Measurements from ENCODE around the gene RAG1.

RAG1 gene

DNA sequence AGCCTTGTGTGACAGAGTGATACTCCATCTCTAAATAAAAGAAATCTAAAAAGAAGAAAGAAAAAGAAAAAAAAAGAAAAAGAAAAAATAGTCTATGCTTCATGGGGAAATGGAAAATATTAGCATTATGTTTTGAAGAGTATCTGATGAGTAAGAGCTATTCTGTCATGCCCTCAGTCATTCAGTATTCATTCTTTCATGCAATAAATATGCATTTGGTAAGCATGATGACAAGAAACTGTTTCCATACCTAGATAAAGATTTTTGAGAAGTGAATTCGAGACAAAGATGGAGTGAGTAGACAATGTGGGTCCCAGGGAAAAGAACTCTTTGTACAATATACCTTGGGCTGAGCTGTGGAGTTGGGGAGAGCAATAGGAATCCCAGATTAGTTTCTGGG, 20.3 kb downstream of the RAG1 start:
- TF ChIP-seq, protein P1, sequence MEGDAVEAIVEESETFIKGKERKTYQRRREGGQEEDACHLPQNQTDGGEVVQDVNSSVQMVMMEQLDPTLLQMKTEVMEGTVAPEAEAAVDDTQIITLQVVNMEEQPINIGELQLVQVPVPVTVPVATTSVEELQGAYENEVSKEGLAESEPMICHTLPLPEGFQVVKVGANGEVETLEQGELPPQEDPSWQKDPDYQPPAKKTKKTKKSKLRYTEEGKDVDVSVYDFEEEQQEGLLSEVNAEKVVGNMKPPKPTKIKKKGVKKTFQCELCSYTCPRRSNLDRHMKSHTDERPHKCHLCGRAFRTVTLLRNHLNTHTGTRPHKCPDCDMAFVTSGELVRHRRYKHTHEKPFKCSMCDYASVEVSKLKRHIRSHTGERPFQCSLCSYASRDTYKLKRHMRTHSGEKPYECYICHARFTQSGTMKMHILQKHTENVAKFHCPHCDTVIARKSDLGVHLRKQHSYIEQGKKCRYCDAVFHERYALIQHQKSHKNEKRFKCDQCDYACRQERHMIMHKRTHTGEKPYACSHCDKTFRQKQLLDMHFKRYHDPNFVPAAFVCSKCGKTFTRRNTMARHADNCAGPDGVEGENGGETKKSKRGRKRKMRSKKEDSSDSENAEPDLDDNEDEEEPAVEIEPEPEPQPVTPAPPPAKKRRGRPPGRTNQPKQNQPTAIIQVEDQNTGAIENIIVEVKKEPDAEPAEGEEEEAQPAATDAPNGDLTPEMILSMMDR (IDR thresholded peaks at IDR 0.05; ENCODE audit: insufficient read depth, missing control alignments), result no peak
- DNase-seq (ENCODE audit: insufficient read length, low spot score), result no peak

DNA sequence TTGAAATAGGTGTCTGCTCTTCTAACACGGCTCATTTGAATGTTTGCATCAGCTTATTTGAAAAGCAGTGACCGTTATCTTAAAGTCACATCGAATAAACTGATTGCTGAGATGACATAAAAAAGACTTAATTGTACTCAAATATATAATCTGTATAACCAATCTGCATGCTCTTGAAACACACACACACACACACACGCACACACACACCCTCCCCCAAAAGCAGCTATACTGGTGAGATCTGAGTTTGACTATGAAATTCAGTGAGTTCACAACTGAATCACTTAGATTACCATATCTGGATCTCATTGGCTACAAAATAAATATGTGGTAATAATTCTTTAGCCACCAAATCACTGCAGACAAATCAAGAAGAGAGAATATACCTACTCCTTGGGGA, 22.7 kb downstream of the RAG1 start:
- FAIRE-seq, result no peak
- TF ChIP-seq, protein P1 (IDR thresholded peaks at IDR 0.05; ENCODE audit: insufficient read depth, missing control alignments), result no peak
- DNase-seq (ENCODE audit: insufficient read length, low spot score), result no peak

More for the DNA sequence above, 20.3 kb downstream of the RAG1 start:
- FAIRE-seq, result no peak

DNA sequence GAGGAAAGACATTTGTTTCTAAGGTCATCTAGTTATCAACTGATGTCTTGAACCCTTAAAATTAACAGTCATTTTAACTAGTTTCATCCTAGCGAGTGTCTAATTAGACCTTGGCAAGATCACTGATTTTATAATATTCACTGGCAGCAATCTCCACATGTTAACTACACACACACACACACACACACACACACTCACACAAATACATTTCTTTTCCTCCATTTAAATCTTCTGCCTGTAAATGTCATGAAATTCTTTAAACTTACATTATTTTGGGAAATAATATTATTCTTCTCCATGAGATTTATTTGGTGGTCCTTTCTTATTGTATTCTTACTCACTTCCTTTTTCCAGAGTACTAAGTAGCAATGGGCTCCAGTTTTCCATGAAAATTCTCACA, 23.6 kb downstream of the RAG1 start:
- DNase-seq (ENCODE audit: insufficient read length, low spot score) (no peak), FAIRE-seq (no peak)
- TF ChIP-seq, protein P1 (IDR thresholded peaks at IDR 0.05; ENCODE audit: insufficient read depth, missing control alignments), result no peak

DNA sequence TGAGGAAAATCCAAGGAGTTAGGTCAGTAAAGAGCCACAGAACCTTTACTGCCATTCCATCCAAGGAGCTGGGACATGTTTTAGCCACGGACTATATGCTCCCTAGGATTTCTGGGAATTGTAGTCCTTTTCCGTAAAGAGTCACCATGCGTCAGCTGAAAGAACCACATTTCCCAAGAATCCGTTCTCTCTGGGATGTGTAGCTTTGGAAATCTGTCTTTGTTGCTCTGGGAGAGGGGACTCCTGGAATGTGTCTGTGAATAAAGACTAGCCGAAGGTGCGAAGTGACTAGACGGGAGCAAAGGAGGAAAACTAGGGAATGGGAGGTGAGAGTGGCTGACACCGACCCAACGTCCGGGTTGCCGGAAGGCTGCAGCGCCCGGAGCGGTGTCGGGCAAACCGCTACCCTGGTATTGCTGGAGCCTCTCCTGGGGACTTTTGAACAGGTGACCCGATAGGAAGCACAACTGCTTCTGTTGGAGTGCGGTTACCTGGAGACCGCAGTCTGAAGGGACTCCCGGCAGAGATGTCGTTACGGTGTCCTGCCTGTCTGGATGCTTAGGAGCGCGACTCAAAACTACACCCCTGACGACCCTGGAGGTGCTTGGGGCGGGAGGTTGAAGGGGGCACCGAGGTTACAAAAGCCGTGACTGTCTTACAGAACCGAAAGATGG, 26.6 kb downstream of the RAG1 start, which contains the start of gene IFTAP:
TSS of gene IFTAP (plus strand) at position 187 of the 674 bp plus-strand sequence. CDS start 15,602 bp downstream, outside the sequence.
- FAIRE-seq, result peak; percentile 90
- DNase-seq (ENCODE audit: insufficient read length, low spot score), result peak; percentile 60
- TF ChIP-seq, protein P1 (IDR thresholded peaks at IDR 0.05; ENCODE audit: insufficient read depth, missing control alignments), result no peak

DNA sequence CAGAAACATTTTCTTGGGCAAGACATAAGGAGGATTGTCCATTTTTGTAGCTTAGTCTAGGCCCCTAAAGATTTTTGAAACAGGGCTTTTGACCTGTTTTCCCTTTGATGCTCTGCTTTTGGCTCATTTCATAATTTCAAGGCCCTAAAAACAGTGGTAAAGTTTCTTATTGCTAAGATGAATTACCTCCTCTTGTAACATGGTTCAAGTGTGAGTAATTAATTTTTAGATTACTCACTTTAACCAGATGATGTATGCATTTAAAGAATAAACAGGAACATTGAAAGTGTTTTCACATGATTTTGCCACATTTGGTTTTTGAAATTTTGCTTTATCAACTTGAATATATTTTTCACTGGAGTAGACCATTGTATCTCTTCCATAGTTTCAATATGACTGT, 29.1 kb downstream of the RAG1 start:
- DNase-seq (ENCODE audit: insufficient read length, low spot score), result no peak
- TF ChIP-seq, protein P1 (IDR thresholded peaks at IDR 0.05; ENCODE audit: insufficient read depth, missing control alignments), result no peak
- no peak for FAIRE-seq

DNA sequence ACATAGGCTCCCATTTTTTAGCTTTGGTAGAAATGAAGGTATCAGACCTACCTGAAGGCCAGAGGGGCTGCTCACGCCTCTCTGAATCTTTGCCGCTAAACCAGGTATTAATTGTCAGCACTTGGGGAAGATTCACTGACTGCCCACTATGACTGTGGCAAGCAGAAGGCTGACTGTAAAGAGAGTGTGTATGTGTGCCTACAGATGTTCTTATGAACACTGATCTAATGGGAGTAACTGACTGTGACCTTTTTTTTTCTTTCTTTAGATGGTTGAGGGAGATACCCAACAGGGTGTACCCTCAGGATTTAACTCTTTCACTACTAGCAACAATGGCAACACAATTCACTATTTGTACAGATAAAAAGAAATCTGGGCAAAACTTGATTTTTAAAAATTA, 30.2 kb downstream of the RAG1 start, which contains the start of gene RAG2:
TSS of gene RAG2 (minus strand) at position 186 of the 400 bp plus-strand sequence. CDS start 4,068 bp downstream, outside the sequence.
- TF ChIP-seq, protein P1 (IDR thresholded peaks at IDR 0.05; ENCODE audit: insufficient read depth, missing control alignments), result no peak
- DNase-seq (ENCODE audit: insufficient read length, low spot score) (no peak), FAIRE-seq (no peak)

DNA sequence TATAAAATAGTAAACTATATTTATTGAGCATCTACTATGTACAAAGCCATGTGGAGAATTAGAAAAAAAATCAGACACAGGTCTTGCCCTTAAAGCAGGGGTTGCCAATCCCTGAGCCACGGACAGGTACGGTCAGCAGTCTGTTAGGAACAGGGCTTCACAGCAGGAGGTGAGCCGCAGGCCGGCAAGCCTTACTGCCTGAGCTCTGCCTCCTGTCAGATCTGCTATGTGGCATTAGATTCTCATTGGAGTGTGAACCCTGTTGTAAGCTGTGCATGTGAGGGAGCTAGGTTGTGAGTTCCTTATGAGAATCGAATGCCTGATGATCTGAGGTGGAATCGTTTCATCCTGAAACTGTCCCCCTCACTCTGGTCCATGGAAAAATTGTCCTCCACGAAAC, 32.4 kb downstream of the RAG1 start:
- FAIRE-seq (no peak), DNase-seq (ENCODE audit: insufficient read length, low spot score) (no peak)
- TF ChIP-seq, protein P1 (IDR thresholded peaks at IDR 0.05; ENCODE audit: insufficient read depth, missing control alignments), result no peak
